NCI-H226 (cell line): ENCODE measurements around the gene PVALEF.
"Not testable (repeated sequence)": the region's sequence is repeated elsewhere in the genome, so short reads cannot be mapped to it uniquely, and the experiment has no call there.

Experiments used
- DNase-seq: peaks from one replicate; pipeline ENCODE4 v3.0.0-alpha.2; 2015

The PVALEF gene

GRCh38 chr17:81223762-81224130, 58.4 kb downstream of the PVALEF start:
- DNase-seq = no peak

- DNase-seq = not testable (repeated sequence)
Observed at GRCh38 chr17:81227630-81228029, 62.3 kb downstream of the PVALEF start.

GRCh38 chr17:81228420-81228819, 63.1 kb downstream of the PVALEF start:
- DNase-seq = no peak

- DNase-seq = no peak
Observed at GRCh38 chr17:81228834-81229665, 63.7 kb downstream of the PVALEF start.

GRCh38 chr17:81229666-81229920, 64.3 kb downstream of the PVALEF start:
- no peak for DNase-seq

- DNase-seq = no peak
Observed at GRCh38 chr17:81230043-81230820, 64.9 kb downstream of the PVALEF start.

GRCh38 chr17:81231121-81231645, 65.9 kb downstream of the PVALEF start:
- no peak for DNase-seq

- DNase-seq = no peak
Observed at GRCh38 chr17:81231766-81232581, 66.7 kb downstream of the PVALEF start.
